ENCODE measurements around the gene FANCI. TPM values are rescaled to one million over a fixed set of nuclear protein-coding genes. Genes with fewer than 3 reads are reported as not detected.

Gene FANCI
- total and polyA plus RNA-seq, 2 of the 13 experiments (the other 11 are each of a cell fraction or from before 2014, with no cell fraction given), result 15.7 to 68.8 TPM

- TF ChIP-seq NCOR1 (IDR thresholded peaks at IDR 0.05; ENCODE audit: borderline replicate concordance, low read length) (no peak), ZNF747 (CRISPR knock-in tag; IDR thresholded peaks at IDR 0.05; ENCODE audit: borderline replicate concordance) (no peak), ZNF225 (CRISPR knock-in tag; IDR thresholded peaks at IDR 0.05) (no peak), ZNF703 (CRISPR knock-in tag; IDR thresholded peaks at IDR 0.05; ENCODE audit: borderline replicate concordance) (no peak), ZFX (CRISPR knock-in tag; IDR thresholded peaks at IDR 0.05; ENCODE audit: low read depth) (no peak), TP53 (CRISPR knock-in tag; conservative IDR thresholded peaks at IDR 0.05) (no peak), PREB (CRISPR knock-in tag; IDR thresholded peaks at IDR 0.05) (no peak), ZNF496 (CRISPR knock-in tag; IDR thresholded peaks at IDR 0.05; ENCODE audit: insufficient replicate concordance) (no peak), ZNF20 (CRISPR knock-in tag; IDR thresholded peaks at IDR 0.05) (no peak), ZBTB46 (CRISPR knock-in tag; IDR thresholded peaks at IDR 0.05; ENCODE audit: borderline replicate concordance) (no peak), ZNF274 (CRISPR knock-in tag; IDR thresholded peaks at IDR 0.05) (0 out of 2 replicates have a peak, but pooled peaks have one; percentile 11), ZNF431 (CRISPR knock-in tag; IDR thresholded peaks at IDR 0.05; ENCODE audit: borderline replicate concordance, low read depth) (0 out of 2 replicates have a peak, but pooled peaks have one; percentile 23), ZNF670 (CRISPR knock-in tag; IDR thresholded peaks at IDR 0.05; ENCODE audit: borderline replicate concordance) (no peak), AGO2 (optimal IDR thresholded peaks at IDR 0.05; ENCODE audit: low read depth, low read length) (peak; percentile 66), ZMAT5 (CRISPR knock-in tag; IDR thresholded peaks at IDR 0.05; ENCODE audit: borderline replicate concordance, low read depth) (no peak), TRAFD1 (CRISPR knock-in tag; IDR thresholded peaks at IDR 0.05; ENCODE audit: borderline replicate concordance) (no peak), ZNF792 (CRISPR knock-in tag; IDR thresholded peaks at IDR 0.05) (no peak), ONECUT2 (CRISPR knock-in tag; IDR thresholded peaks at IDR 0.05) (no peak), DNMT3B (CRISPR knock-in tag; conservative IDR thresholded peaks at IDR 0.05) (0 out of 2 replicates have a peak, but pooled peaks have one; percentile 5), ZNF784 (CRISPR knock-in tag; IDR thresholded peaks at IDR 0.05; ENCODE audit: borderline replicate concordance) (no peak), NFE2L2 (IDR thresholded peaks at IDR 0.05; ENCODE audit: low read length) (no peak), ADNP (CRISPR knock-in tag; IDR thresholded peaks at IDR 0.05) (0 out of 2 replicates have a peak, but pooled peaks have one; percentile 16), PBX2 (CRISPR knock-in tag; IDR thresholded peaks at IDR 0.05) (no peak), ZNF263 (CRISPR knock-in tag; IDR thresholded peaks at IDR 0.05) (peak; percentile 40; the same call in 1 of the 2 replicates)
Measured at GRCh38 chr15:89333959-89334509, 90.3 kb downstream of the FANCI start (continued).

All from HepG2 (cell line).